ENCODE data around the gene DPM2. TPM values are rescaled to one million over a fixed set of nuclear protein-coding genes. Genes with fewer than 3 reads are reported as not detected.
A peak's percentile ranks its signal among the peaks of the same experiment; 100 is the strongest.

DPM2 gene
- total and polyA plus RNA-seq, 2 of the 4 experiments (the other 2 are of a cell fraction) = 10.8 to 60.6 TPM

DNA sequence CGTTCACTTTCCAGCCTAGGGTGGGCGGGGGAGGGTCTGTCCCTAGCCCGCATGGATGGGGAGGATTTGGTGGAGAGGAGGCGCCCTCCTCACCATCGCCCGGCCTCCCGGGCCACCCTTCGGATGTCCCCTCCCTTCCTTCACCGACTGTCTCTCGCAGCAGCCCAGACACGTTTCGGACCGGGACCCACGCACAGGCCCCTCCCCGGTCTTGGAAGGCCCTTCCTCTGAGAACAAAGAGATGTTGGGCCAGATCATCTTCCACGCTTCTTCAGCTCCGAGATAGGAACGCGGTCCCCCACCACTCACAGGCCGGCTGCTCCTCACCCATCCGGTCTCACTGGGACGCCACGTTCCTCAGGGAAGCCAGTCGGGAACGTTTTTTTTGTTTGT is 640 bp upstream of the DPM2 start:
- peaks cover 16 to 42% of the 10 kb centered on the region in 2 experiments; a peak in 3 of 4 replicates for H3K79me1 ChIP-seq (ENCODE audit: low read depth in 1 of 2, low read length in 2 of 2)
- H3K18ac ChIP-seq (ENCODE audit: low read depth, low read length) = no peak overlapping the region
- H3K4me2 ChIP-seq (ENCODE audit: low read depth, low read length) = peak overlapping the region; percentile 62; the same call in 1 of the 2 replicates
- DNase-seq (no peak), ATAC-seq (ENCODE audit: low read depth) (no peak; the same call in 1 of the 2 replicates)
- H2AK5ac ChIP-seq (ENCODE audit: low read depth, low read length) = peak overlapping the region; percentile 61; the same call in 1 of the 2 replicates
- H2AK9ac ChIP-seq (replicated peaks; ENCODE audit: low read depth, low read length, poor library complexity) = peak overlapping the region; percentile 99
- no peak overlapping the region for H3K9ac ChIP-seq (ENCODE audit: low read depth, low read length)
- BruUV-seq (replicated peaks) = no TSS peak
- H3K4me1 ChIP-seq (ENCODE audit: control insufficient read depth, insufficient read depth, low read length) = peaks cover 19% of the 10 kb centered on the region
- H3K14ac ChIP-seq (replicated peaks; ENCODE audit: low read depth, low read length) = peak overlapping the region; percentile 93
- ChIA-PET CTCF (no interaction called here), POLR2A (ENCODE audit: unreplicated experiment) (no interaction called here)
- H4K8ac ChIP-seq (ENCODE audit: low read depth in 2 of 2, low read length in 2 of 2) = peak overlapping the region; percentile 90 to 94
- 0 out of 3 replicates have a peak overlapping the region, but pooled peaks have one; percentile 13 for H2BK15ac ChIP-seq (ENCODE audit: low read depth, low read length)
- H3K9me1 ChIP-seq (ENCODE audit: insufficient read depth, low read length) = peaks cover 26% of the 10 kb centered on the region
- no peak overlapping the region for H3K4me3 ChIP-seq (ENCODE audit: insufficient read depth, low read depth, low read length)
- H3K56ac ChIP-seq (ENCODE audit: extremely low read depth, insufficient read depth, low read length) = no peak overlapping the region; the same call in 1 of the 2 replicates
- intact Hi-C loops (cut with micrococcal nuclease) = no loop called here
- dilution Hi-C loops (cut with HindIII; ENCODE audit: low sequenced_read_pairs, unreplicated experiment) = no loop called here
- peak overlapping the region; percentile 74 for H4K5ac ChIP-seq (ENCODE audit: low read depth, low read length)
- H3K4ac ChIP-seq (ENCODE audit: low read depth, low read length) = peak overlapping the region; percentile 80
- 80% methylated on average over 1 of the region's 25 CpGs; no CpG with 5 or more reads in 1 of the 2 experiments for WGBS, 2 experiments (ENCODE audit: extremely low coverage in 2 of 2, insufficient read length in 1 of 2)
- peak overlapping the region; percentile 72; the same call in 1 of the 2 replicates for H4K91ac ChIP-seq (ENCODE audit: insufficient read depth, low read depth, low read length)
- peak overlapping the region; percentile 96 for H2AFZ ChIP-seq (replicated peaks; ENCODE audit: low read length, poor library complexity)
- no peaks in the 10 kb centered on the region for H3K27me3 ChIP-seq (ENCODE audit: control insufficient read depth, insufficient read depth, low read length)
- no peaks in the 10 kb centered on the region for H3K9me3 ChIP-seq (ENCODE audit: control insufficient read depth, insufficient read depth, low read length)
- TF ChIP-seq MXI1 (IDR thresholded peaks at IDR 0.05; ENCODE audit: borderline replicate concordance, low read depth, low read length) (no peak), SMC3 (IDR thresholded peaks at IDR 0.05; ENCODE audit: low read depth, low read length) (no peak), BHLHE40 (IDR thresholded peaks at IDR 0.05; ENCODE audit: low read depth, low read length) (no peak), FOS (IDR thresholded peaks at IDR 0.05; ENCODE audit: low read depth, low read length) (no peak), USF2 (IDR thresholded peaks at IDR 0.05; ENCODE audit: low read depth, low read length) (no peak), POLR2A (IDR thresholded peaks at IDR 0.05; ENCODE audit: low read depth, low read length) (no peak), RAD21 (IDR thresholded peaks at IDR 0.05; ENCODE audit: low read length) (no peak), CHD1 (IDR thresholded peaks at IDR 0.05; ENCODE audit: low read depth, low read length) (no peak), ELK1 (IDR thresholded peaks at IDR 0.05; ENCODE audit: borderline replicate concordance, low read depth, low read length) (no peak), RFX5 (IDR thresholded peaks at IDR 0.05; ENCODE audit: low read depth, low read length) (no peak), CEBPB (IDR thresholded peaks at IDR 0.05; ENCODE audit: low read depth, low read length) (no peak), NFE2L2 (IDR thresholded peaks at IDR 0.05; ENCODE audit: low read depth, low read length) (no peak), RCOR1 (IDR thresholded peaks at IDR 0.05; ENCODE audit: insufficient replicate concordance, low read length) (no peak), MAZ (IDR thresholded peaks at IDR 0.05; ENCODE audit: borderline replicate concordance, low read depth, low read length) (no peak), MAFK (IDR thresholded peaks at IDR 0.05; ENCODE audit: low read depth, low read length) (no peak)
- TF ChIP-seq, protein P1, sequence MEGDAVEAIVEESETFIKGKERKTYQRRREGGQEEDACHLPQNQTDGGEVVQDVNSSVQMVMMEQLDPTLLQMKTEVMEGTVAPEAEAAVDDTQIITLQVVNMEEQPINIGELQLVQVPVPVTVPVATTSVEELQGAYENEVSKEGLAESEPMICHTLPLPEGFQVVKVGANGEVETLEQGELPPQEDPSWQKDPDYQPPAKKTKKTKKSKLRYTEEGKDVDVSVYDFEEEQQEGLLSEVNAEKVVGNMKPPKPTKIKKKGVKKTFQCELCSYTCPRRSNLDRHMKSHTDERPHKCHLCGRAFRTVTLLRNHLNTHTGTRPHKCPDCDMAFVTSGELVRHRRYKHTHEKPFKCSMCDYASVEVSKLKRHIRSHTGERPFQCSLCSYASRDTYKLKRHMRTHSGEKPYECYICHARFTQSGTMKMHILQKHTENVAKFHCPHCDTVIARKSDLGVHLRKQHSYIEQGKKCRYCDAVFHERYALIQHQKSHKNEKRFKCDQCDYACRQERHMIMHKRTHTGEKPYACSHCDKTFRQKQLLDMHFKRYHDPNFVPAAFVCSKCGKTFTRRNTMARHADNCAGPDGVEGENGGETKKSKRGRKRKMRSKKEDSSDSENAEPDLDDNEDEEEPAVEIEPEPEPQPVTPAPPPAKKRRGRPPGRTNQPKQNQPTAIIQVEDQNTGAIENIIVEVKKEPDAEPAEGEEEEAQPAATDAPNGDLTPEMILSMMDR (conservative IDR thresholded peaks at IDR 0.05; ENCODE audit: low read depth, low read length) = no peak
- H2BK120ac ChIP-seq (ENCODE audit: low read depth, low read length) = peak overlapping the region; percentile 38; the same call in 1 of the 2 replicates
- peaks cover 27% of the 10 kb centered on the region for H4K20me1 ChIP-seq (ENCODE audit: insufficient read depth, low read length)
- in situ Hi-C loops (cut with MboI; ENCODE audit: low sequenced_read_pairs) = loop anchor here (5.0 kb wide), 1 partner anchor 159 kb away; no protein-coding TSS in a partner anchor
- no peak overlapping the region for H2BK5ac ChIP-seq (ENCODE audit: low read depth, low read length, poor library complexity, severe bottlenecking)
- H2BK20ac ChIP-seq (ENCODE audit: low read depth, low read length) = no peak overlapping the region
- H3K23ac ChIP-seq (ENCODE audit: low read depth, low read length) = peak overlapping the region; percentile 83; the same call in 1 of the 2 replicates
- H3K36me3 ChIP-seq (ENCODE audit: control insufficient read depth, insufficient read depth, low read length) = peaks cover 19% of the 10 kb centered on the region
- no peak overlapping the region for H3K27ac ChIP-seq (ENCODE audit: insufficient read depth, low read length)

All from IMR-90 (cell line).